ENCODE data around the gene RAB11FIP3. TPM values are rescaled to one million over a fixed set of nuclear protein-coding genes. Genes with fewer than 3 reads are reported as not detected.

Gene RAB11FIP3
- total and polyA plus RNA-seq, 3 experiments from 2014 or later: 4.4 to 32.8 (median 30.0) TPM

DNA sequence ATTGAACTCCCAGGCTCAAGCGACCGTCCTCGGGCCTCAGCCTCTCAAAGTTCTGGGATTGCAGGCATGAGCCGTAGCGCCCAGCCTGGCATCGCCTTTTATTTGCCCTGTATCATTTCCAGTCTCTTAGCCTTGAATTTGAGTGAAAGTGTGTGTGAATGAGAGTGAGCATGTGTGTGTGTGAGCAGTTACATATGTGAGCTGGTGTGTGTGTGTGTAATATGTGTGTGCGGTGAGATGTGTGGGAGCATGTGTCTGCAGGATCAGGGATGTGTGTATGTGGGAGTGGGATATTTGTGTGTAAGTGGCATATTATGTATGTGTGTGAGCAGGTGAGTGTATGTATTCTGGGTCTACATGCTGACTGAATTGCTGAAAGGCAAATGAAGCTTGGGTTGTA, 5.5 kb downstream of the RAB11FIP3 start:
- no peaks in the 10 kb centered on the region for H3K27me3 Mint-ChIP-seq
- no peaks in the 10 kb centered on the region for H3K9me3 ChIP-seq (ENCODE audit: low read length)
- peaks cover 12% of the 10 kb centered on the region for H3K4me1 ChIP-seq (ENCODE audit: insufficient read depth, low read length)
- no peaks in the 10 kb centered on the region for H3K9me3 Mint-ChIP-seq
- POLR2A ChIA-PET: no interaction called here
- H3K27ac Mint-ChIP-seq: no peak overlapping the region
- CTCF ChIA-PET: no interaction called here
- no peaks in the 10 kb centered on the region for H3K36me3 ChIP-seq (ENCODE audit: insufficient read depth, low read length)
- peaks cover 24 to 42% (median 34%) of the 10 kb centered on the region in 3 donors for H3K4me1 Mint-ChIP-seq
- H3K4me3 Mint-ChIP-seq: no peak overlapping the region
- H3K27me3 ChIP-seq (ENCODE audit: insufficient read depth, low read length, poor library complexity, severe bottlenecking): no peaks in the 10 kb centered on the region
- no peak overlapping the region for H3K4me3 ChIP-seq (ENCODE audit: low read length)
- H3K27ac ChIP-seq (ENCODE audit: low read depth, low read length): no peak overlapping the region
- no peak for DNase-seq
- H3K36me3 Mint-ChIP-seq: peaks cover 0 to 23% (median 3%) of the 10 kb centered on the region in 3 donors

DNA sequence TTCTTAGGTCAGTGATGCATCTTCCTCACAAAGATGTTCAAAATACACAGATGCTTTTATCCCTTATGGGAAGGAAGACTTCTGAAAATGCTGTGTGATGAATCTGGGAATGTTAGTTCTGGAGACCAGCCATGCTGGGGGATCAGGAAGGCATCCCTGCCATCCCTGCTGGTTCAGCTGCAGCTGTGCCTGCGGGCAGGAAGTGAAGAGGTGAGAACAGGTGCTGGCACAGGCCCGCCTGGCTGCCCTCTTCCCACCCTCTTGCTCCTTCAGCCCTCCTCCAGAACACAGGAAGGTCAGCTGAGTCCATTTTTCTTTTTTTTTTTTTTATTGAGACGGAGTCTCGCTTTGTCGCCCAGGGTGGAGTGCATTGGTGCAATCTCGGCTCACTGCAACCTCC, 15.2 kb downstream of the RAB11FIP3 start:
- ChIA-PET CTCF (no interaction called here), POLR2A (no interaction called here)
- Mint-ChIP-seq H3K36me3 (peaks cover 0 to 21% (median 4%) of the 10 kb centered on the region in 3 donors), H3K4me3 (no peak overlapping the region), H3K27me3 (no peaks in the 10 kb centered on the region), H3K27ac (no peak overlapping the region), H3K9me3 (no peaks in the 10 kb centered on the region), H3K4me1 (peaks cover 2 to 16% (median 11%) of the 10 kb centered on the region in 3 donors)
- H3K9me3 ChIP-seq (ENCODE audit: low read length): no peaks in the 10 kb centered on the region
- no peaks in the 10 kb centered on the region for H3K27me3 ChIP-seq (ENCODE audit: insufficient read depth, low read length, poor library complexity, severe bottlenecking)
- no peaks in the 10 kb centered on the region for H3K4me1 ChIP-seq (ENCODE audit: insufficient read depth, low read length)
- no peaks in the 10 kb centered on the region for H3K36me3 ChIP-seq (ENCODE audit: insufficient read depth, low read length)
- no peak for DNase-seq
- no peak overlapping the region for H3K4me3 ChIP-seq (ENCODE audit: low read length)
- H3K27ac ChIP-seq (ENCODE audit: low read depth, low read length): no peak overlapping the region

- Mint-ChIP-seq H3K27me3 (no peaks in the 10 kb centered on the region), H3K4me1 (peaks cover 2 to 15% (median 11%) of the 10 kb centered on the region in 3 donors), H3K36me3 (peaks cover 0 to 21% (median 4%) of the 10 kb centered on the region in 3 donors), H3K27ac (peak overlapping the region in 2 of 8 donors; percentile 22 to 46), H3K4me3 (no peak overlapping the region), H3K9me3 (no peaks in the 10 kb centered on the region)
- H3K4me1 ChIP-seq (ENCODE audit: insufficient read depth, low read length): no peaks in the 10 kb centered on the region
- no peaks in the 10 kb centered on the region for H3K36me3 ChIP-seq (ENCODE audit: insufficient read depth, low read length)
- no peak overlapping the region for H3K4me3 ChIP-seq (ENCODE audit: low read length)
- no peaks in the 10 kb centered on the region for H3K9me3 ChIP-seq (ENCODE audit: low read length)
- no peak overlapping the region for H3K27ac ChIP-seq (ENCODE audit: low read depth, low read length)
- DNase-seq: no peak
- H3K27me3 ChIP-seq (ENCODE audit: insufficient read depth, low read length, poor library complexity, severe bottlenecking): no peaks in the 10 kb centered on the region
- ChIA-PET CTCF (no interaction called here), POLR2A (no interaction called here)
Observed at GRCh38 chr16:441447-441846, 16.0 kb downstream of the RAB11FIP3 start.

DNA sequence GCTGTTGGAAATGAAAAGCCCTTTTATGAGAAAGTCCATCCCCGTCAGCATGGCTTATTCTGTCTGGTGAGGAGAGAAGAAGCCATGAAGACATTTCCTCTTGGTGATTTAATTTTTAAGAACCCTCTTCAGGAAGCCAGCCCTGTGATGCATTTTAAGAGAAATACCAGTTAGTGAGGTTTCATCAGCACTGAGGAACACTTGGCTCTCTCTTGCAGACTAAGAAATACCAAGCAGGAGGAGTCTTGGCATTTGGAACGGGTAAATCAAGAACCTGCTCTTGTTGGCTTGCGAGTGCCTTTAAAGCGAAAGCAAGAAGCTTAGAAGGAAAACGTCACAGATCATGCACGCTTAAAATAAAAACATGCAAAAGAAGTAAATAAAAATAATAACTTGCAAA, 17.5 kb downstream of the RAB11FIP3 start:
- peaks cover 0 to 21% (median 4%) of the 10 kb centered on the region in 3 donors for H3K36me3 Mint-ChIP-seq
- Histone ChIP-seq H3K27me3 (ENCODE audit: insufficient read depth, low read length, poor library complexity, severe bottlenecking) (no peaks in the 10 kb centered on the region), H3K36me3 (ENCODE audit: insufficient read depth, low read length) (no peaks in the 10 kb centered on the region), H3K9me3 (ENCODE audit: low read length) (no peaks in the 10 kb centered on the region), H3K4me1 (ENCODE audit: insufficient read depth, low read length) (no peaks in the 10 kb centered on the region), H3K4me3 (ENCODE audit: low read length) (no peak overlapping the region), H3K27ac (ENCODE audit: low read depth, low read length) (no peak overlapping the region)
- H3K9me3 Mint-ChIP-seq: no peaks in the 10 kb centered on the region
- H3K4me1 Mint-ChIP-seq: peaks cover 2 to 15% (median 11%) of the 10 kb centered on the region in 3 donors
- DNase-seq: no peak
- ChIA-PET CTCF (no interaction called here), POLR2A (no interaction called here)
- H3K4me3 Mint-ChIP-seq: no peak overlapping the region
- H3K27ac Mint-ChIP-seq: peak overlapping the region in 1 of 8 donors; percentile 93
- H3K27me3 Mint-ChIP-seq: no peaks in the 10 kb centered on the region

DNA sequence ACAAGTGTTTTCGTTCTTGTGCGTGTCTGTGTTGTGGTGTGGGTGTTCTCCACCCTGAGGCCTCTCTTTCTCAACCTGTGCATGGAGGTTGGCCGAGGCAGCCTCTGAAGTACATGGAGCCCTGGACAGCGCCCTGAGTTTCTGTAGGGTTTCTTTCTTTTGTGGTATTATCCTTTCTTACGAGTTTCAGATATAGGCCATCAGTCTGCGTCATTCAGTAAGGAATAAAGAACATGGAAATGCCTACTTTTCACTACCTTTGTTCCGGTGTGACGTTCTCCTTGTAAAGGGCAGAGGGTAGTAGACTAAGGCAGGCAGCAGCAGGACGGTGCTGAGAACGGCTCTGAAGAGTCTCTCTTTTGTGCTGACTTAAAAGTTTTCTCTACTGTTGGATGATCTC, 18.6 kb downstream of the RAB11FIP3 start:
- Mint-ChIP-seq H3K27ac (peak overlapping the region in 1 of 8 donors; percentile 38), H3K4me1 (peaks cover 2 to 15% (median 10%) of the 10 kb centered on the region in 3 donors), H3K9me3 (no peaks in the 10 kb centered on the region), H3K36me3 (peaks cover 0 to 18% (median 4%) of the 10 kb centered on the region in 3 donors), H3K4me3 (no peak overlapping the region), H3K27me3 (no peaks in the 10 kb centered on the region)
- CTCF ChIA-PET: no interaction called here
- no peak for DNase-seq
- Histone ChIP-seq H3K4me1 (ENCODE audit: insufficient read depth, low read length) (no peaks in the 10 kb centered on the region), H3K4me3 (ENCODE audit: low read length) (no peak overlapping the region), H3K36me3 (ENCODE audit: insufficient read depth, low read length) (no peaks in the 10 kb centered on the region), H3K27me3 (ENCODE audit: insufficient read depth, low read length, poor library complexity, severe bottlenecking) (no peaks in the 10 kb centered on the region), H3K9me3 (ENCODE audit: low read length) (no peaks in the 10 kb centered on the region), H3K27ac (ENCODE audit: low read depth, low read length) (no peak overlapping the region)
- POLR2A ChIA-PET: no interaction called here

DNA sequence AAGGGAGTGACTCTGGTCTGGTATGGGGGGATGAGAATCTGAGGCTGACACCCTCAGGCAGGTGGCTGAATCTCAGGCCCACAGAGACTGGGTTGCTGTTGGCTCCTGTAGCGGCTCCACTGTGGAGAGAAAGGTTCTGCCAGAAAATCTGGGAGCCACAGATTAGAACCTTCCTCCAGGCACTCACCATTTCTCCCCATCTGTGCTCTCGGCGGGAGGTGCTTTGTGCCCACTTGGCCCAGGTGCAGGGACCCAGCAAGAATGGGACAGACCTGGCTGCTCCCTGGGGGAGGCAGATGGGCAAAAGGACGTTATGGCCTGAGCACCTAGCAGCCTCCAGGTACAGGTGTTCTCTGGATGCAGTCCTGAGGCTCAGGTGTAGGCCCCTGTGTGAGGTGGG, 20.1 kb downstream of the RAB11FIP3 start:
- Histone ChIP-seq H3K27me3 (ENCODE audit: insufficient read depth, low read length, poor library complexity, severe bottlenecking) (no peaks in the 10 kb centered on the region), H3K4me1 (ENCODE audit: insufficient read depth, low read length) (no peaks in the 10 kb centered on the region), H3K9me3 (ENCODE audit: low read length) (no peaks in the 10 kb centered on the region), H3K36me3 (ENCODE audit: insufficient read depth, low read length) (no peaks in the 10 kb centered on the region), H3K27ac (ENCODE audit: low read depth, low read length) (no peak overlapping the region), H3K4me3 (ENCODE audit: low read length) (no peak overlapping the region)
- POLR2A ChIA-PET: no interaction called here
- CTCF ChIA-PET: no interaction called here
- Mint-ChIP-seq H3K9me3 (no peaks in the 10 kb centered on the region), H3K27ac (peak overlapping the region in 1 of 8 donors; percentile 77), H3K4me1 (peaks cover 0 to 7% (median 4%) of the 10 kb centered on the region in 3 donors), H3K36me3 (peaks cover 0 to 15% (median 0%) of the 10 kb centered on the region in 3 donors), H3K4me3 (no peak overlapping the region), H3K27me3 (no peaks in the 10 kb centered on the region)
- no peak for DNase-seq

- Histone ChIP-seq H3K4me1 (ENCODE audit: insufficient read depth, low read length) (no peaks in the 10 kb centered on the region), H3K36me3 (ENCODE audit: insufficient read depth, low read length) (no peaks in the 10 kb centered on the region), H3K27me3 (ENCODE audit: insufficient read depth, low read length, poor library complexity, severe bottlenecking) (no peaks in the 10 kb centered on the region), H3K27ac (ENCODE audit: low read depth, low read length) (no peak overlapping the region), H3K4me3 (ENCODE audit: low read length) (no peak overlapping the region), H3K9me3 (ENCODE audit: low read length) (no peaks in the 10 kb centered on the region)
- H3K27ac Mint-ChIP-seq: peak overlapping the region in 3 of 8 donors; percentile 11 to 54 (median 41)
- H3K27me3 Mint-ChIP-seq: no peaks in the 10 kb centered on the region
- peaks cover 5 to 16% (median 6%) of the 10 kb centered on the region in 3 donors for H3K4me1 Mint-ChIP-seq
- no peak overlapping the region for H3K4me3 Mint-ChIP-seq
- H3K9me3 Mint-ChIP-seq: no peaks in the 10 kb centered on the region
- DNase-seq: no peak
- ChIA-PET CTCF (no interaction called here), POLR2A (no interaction called here)
- no peaks in the 10 kb centered on the region for H3K36me3 Mint-ChIP-seq
Observed at GRCh38 chr16:450385-450784, 24.9 kb downstream of the RAB11FIP3 start.

- Histone ChIP-seq H3K4me1 (ENCODE audit: insufficient read depth, low read length) (no peaks in the 10 kb centered on the region), H3K36me3 (ENCODE audit: insufficient read depth, low read length) (no peaks in the 10 kb centered on the region), H3K9me3 (ENCODE audit: low read length) (no peaks in the 10 kb centered on the region), H3K4me3 (ENCODE audit: low read length) (no peak overlapping the region), H3K27ac (ENCODE audit: low read depth, low read length) (no peak overlapping the region), H3K27me3 (ENCODE audit: insufficient read depth, low read length, poor library complexity, severe bottlenecking) (no peaks in the 10 kb centered on the region)
- DNase-seq: no peak
- CTCF ChIA-PET: no interaction called here
- peaks cover 5 to 16% (median 6%) of the 10 kb centered on the region in 3 donors for H3K4me1 Mint-ChIP-seq
- no peaks in the 10 kb centered on the region for H3K27me3 Mint-ChIP-seq
- H3K9me3 Mint-ChIP-seq: no peaks in the 10 kb centered on the region
- POLR2A ChIA-PET: no interaction called here
- H3K4me3 Mint-ChIP-seq: no peak overlapping the region
- H3K36me3 Mint-ChIP-seq: no peaks in the 10 kb centered on the region
- peak overlapping the region in 1 of 8 donors; percentile 74 for H3K27ac Mint-ChIP-seq
Observed at GRCh38 chr16:450785-451512, 25.5 kb downstream of the RAB11FIP3 start.

Data from CD8-positive, alpha-beta memory T cell (primary cell).